Panc1 (cell line): ENCODE results near the gene ARFGEF2. TPM values are rescaled to one million over a fixed set of nuclear protein-coding genes. Genes with fewer than 3 reads are reported as not detected.

Source experiments
- ATAC-seq: fragments of 200-7000 bp; cut with Tn5 transposase; 2 replicates; pipeline ENCODE4 v1.9.1; 2020; ENCODE audit warnings: mild to moderate bottlenecking, moderate library complexity
- BruUV-seq: library from RNA; stranded (reverse); fragments of 400-500 nt; replicated peaks from 2 replicates; lab custom pipeline; 2021; lab: Mats Ljungman, UMichigan
- CTCF ChIA-PET: fragments of 300-600 bp; sonication (Branson Sonifier 250); formaldehyde crosslinking; loops from one replicate; lab custom pipeline; 2022; ENCODE audit warnings: antibody characterized with exemption; lab: Charles Lee
- POLR2A ChIA-PET: fragments of 300-600 bp; sonication (Branson Sonifier 250); formaldehyde crosslinking; loops from one replicate; lab custom pipeline; 2022; ENCODE audit warnings: antibody characterized with exemption; lab: Charles Lee
- DNase-seq: peaks from one replicate; pipeline ENCODE4 v3.0.0-alpha.2; 2010; ENCODE audit warnings: low read depth, low spot score
- H3K27ac ChIP-seq: 2 replicates; pipeline ENCODE4 v1.5.1; 2011; ENCODE audit warnings: mild to moderate bottlenecking, low read length, inconsistent platforms
- H3K27me3 ChIP-seq: fragments of 200-500 bp; sonication (Bioruptor generic); 2 replicates; pipeline ENCODE4 v1.6.0; 2014; ENCODE audit warnings: low read length, inconsistent platforms; ENCODE audit not compliant: control insufficient read depth, insufficient read depth
- H3K36me3 ChIP-seq: fragments of 200-500 bp; sonication (Bioruptor generic); 2 replicates; pipeline ENCODE4 v1.5.1; 2014; ENCODE audit warnings: inconsistent platforms, mild to moderate bottlenecking, low read length, moderate library complexity; ENCODE audit not compliant: control insufficient read depth, insufficient read depth
- H3K4me1 ChIP-seq: 2 replicates; pipeline ENCODE4 v1.5.1; 2011; ENCODE audit warnings: inconsistent platforms, mild to moderate bottlenecking, low read length, moderate library complexity; ENCODE audit not compliant: control insufficient read depth, insufficient read depth
- H3K4me3 ChIP-seq, 2 experiments: 2 replicates each; pipeline ENCODE4 v1.5.1; 2011 to 2012; ENCODE audit warnings: low read depth in 2 of 2, low read length in 2 of 2, mild to moderate bottlenecking in 2 of 2, inconsistent platforms in 1 of 2, moderate library complexity in 1 of 2
- H3K9me3 ChIP-seq: fragments of 200-500 bp; sonication (Bioruptor generic); 2 replicates; pipeline ENCODE4 v1.5.1; 2014; ENCODE audit warnings: low read depth, mild to moderate bottlenecking, inconsistent platforms, low read length, moderate library complexity; ENCODE audit not compliant: control insufficient read depth, insufficient read depth
- POLR2AphosphoS5 ChIP-seq: IDR thresholded peaks from 2 replicates; pipeline ENCODE4 v1.6.1; 2012; ENCODE audit warnings: mild to moderate bottlenecking, low read depth, low read length, moderate library complexity
- TCF7L2 ChIP-seq: IDR thresholded peaks from 2 replicates; pipeline ENCODE4 v1.6.1; 2011; ENCODE audit warnings: mild to moderate bottlenecking, low read depth, low read length, inconsistent platforms
- in situ Hi-C: cut with HindIII; loops from 2 replicates; pipeline ENCODE4 v1.10.0; 2016; ENCODE audit warnings: low sequenced_read_pairs, low pct_unique_long_range_greater_than_20kb
- intact Hi-C: fragments of 100-400 bp; cut with micrococcal nuclease; formaldehyde crosslinking; loops from one replicate; pipeline ENCODE4 v1.10.0; 2022; ENCODE audit not compliant: unreplicated experiment
- total RNA-seq: library from RNA; stranded (reverse); gene quantifications from one replicate; pipeline ENCODE4 v1.2.1, GENCODE V29; 2021; ENCODE audit not compliant: unreplicated experiment
- TF ChIP-seq, protein P1 (sequence below): fragments of 450-650 bp; IDR thresholded peaks from 2 replicates; pipeline ENCODE4 v1.5.1; 2017; ENCODE audit warnings: mild to moderate bottlenecking
- TF ChIP-seq, protein P2 (sequence below), 2 experiments: IDR thresholded peaks; 2 replicates each; pipeline ENCODE4 v1.6.1; 2011 to 2012; ENCODE audit warnings: low read depth in 2 of 2, control low read depth in 1 of 2, low read length in 1 of 2, mild to moderate bottlenecking in 1 of 2, moderate library complexity in 1 of 2; ENCODE audit not compliant: insufficient read depth in 1 of 2

ARFGEF2 gene
- total RNA-seq, 1 experiment from 2014 or later = 36.6 TPM

DNA sequence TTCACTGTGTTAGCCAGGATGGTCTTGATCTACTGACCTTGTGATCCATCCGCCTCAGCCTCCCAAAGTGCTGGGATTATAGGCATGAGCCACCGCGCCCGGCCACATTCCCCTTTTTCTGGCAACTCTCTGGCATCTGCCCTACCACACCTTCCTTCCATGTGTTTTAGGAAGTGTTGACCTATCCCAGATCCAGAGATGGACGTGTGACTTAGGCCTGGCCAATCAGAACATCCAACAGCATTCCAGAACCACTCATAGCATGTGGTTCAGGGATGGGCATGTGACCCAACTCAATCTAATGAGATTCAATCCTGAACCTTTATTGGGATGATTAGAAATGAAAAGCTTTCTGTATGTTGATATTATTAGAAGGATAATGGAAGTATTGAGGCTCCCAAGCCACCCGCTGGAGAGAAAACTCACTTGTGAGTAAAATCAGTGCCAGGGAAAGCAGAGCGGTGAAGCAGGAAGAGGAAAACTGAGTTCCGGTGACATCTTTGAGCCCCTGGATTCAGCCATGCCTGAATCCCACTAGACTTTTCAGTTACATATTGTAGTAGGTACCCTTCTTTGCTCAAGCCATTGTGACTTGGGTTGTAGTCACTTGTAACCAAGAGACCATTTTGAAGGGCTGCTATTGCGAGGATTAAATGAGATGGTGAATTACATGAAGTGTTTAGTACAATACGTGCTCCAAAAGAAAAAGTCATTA is 42.8 kb upstream of the ARFGEF2 start:
- ChIA-PET POLR2A (no interaction called here), CTCF (no interaction called here)
- BruUV-seq = no TSS peak
- H3K4me1 ChIP-seq = no peaks in the 10 kb centered on the region
- TF ChIP-seq POLR2AphosphoS5 = no peak
- no peak for TF ChIP-seq TCF7L2
- in situ Hi-C loops = no loop called here
- DNase-seq (no peak), ATAC-seq (no peak)
- no peak overlapping the region for H3K27ac ChIP-seq
- H3K4me3 ChIP-seq = no peak overlapping the region
- no peaks in the 10 kb centered on the region for H3K36me3 ChIP-seq
- intact Hi-C loops = no loop called here
- no peaks in the 10 kb centered on the region for H3K9me3 ChIP-seq
- no peaks in the 10 kb centered on the region for H3K27me3 ChIP-seq

DNA sequence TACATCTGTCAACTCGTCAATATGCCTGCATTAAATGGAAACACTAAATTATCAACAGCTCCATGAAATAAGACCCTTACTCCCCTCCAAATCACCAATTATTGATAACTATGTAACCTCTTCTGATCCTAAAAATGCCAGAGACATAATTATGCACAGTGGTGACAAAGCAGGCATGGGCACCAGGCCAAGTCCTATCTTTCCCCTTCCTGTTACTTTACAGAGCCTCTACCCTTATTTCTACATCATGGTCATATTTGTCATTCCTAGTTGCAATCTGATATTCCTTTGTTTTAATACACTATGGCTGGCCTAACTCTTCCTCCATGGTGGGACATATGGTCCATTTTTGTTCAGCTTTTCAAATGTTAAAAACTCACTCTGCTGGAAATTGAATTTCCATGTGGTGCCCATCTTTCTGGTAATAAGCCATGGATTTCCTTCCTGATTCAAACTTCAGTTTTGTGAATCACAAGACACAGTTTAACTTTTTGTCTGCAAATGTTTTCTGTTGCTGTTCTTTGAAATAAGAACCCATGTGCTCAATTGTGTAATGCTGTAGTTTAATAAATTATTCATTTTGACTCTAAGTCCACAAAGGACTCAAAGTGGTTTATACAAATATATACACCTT is 41.8 kb upstream of the ARFGEF2 start:
- in situ Hi-C loops (no loop called here), intact Hi-C loops (no loop called here)
- Histone ChIP-seq H3K27me3 (no peaks in the 10 kb centered on the region), H3K27ac (no peak overlapping the region), H3K36me3 (no peaks in the 10 kb centered on the region), H3K4me1 (no peaks in the 10 kb centered on the region), H3K4me3 (no peak overlapping the region), H3K9me3 (no peaks in the 10 kb centered on the region)
- DNase-seq (no peak), ATAC-seq (no peak)
- POLR2A ChIA-PET = no interaction called here
- CTCF ChIA-PET = no interaction called here
- no TSS peak for BruUV-seq
- no peak for TF ChIP-seq POLR2AphosphoS5

DNA sequence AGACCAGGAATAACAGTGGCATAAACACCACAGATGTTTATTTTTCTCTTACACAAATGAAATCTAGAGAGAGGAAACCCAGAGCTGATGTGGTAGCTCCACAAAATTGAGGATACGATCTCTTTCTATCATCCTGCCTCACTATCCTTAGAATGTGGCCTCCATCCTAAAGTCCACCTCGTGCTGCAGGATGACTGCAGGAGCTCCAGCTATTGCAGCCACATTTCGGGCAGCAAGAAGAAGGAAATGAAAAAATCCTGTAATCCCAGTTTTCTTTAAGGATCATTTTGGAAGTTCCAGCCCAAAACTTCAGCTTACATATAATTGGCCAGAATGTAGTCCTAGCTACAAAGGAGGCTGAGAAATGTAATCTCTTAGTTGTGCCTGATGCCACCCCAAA is 41.2 kb upstream of the ARFGEF2 start:
- TF ChIP-seq, protein P1, sequence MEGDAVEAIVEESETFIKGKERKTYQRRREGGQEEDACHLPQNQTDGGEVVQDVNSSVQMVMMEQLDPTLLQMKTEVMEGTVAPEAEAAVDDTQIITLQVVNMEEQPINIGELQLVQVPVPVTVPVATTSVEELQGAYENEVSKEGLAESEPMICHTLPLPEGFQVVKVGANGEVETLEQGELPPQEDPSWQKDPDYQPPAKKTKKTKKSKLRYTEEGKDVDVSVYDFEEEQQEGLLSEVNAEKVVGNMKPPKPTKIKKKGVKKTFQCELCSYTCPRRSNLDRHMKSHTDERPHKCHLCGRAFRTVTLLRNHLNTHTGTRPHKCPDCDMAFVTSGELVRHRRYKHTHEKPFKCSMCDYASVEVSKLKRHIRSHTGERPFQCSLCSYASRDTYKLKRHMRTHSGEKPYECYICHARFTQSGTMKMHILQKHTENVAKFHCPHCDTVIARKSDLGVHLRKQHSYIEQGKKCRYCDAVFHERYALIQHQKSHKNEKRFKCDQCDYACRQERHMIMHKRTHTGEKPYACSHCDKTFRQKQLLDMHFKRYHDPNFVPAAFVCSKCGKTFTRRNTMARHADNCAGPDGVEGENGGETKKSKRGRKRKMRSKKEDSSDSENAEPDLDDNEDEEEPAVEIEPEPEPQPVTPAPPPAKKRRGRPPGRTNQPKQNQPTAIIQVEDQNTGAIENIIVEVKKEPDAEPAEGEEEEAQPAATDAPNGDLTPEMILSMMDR = no peak
- TF ChIP-seq POLR2AphosphoS5 = no peak
- TF ChIP-seq, protein P2, sequence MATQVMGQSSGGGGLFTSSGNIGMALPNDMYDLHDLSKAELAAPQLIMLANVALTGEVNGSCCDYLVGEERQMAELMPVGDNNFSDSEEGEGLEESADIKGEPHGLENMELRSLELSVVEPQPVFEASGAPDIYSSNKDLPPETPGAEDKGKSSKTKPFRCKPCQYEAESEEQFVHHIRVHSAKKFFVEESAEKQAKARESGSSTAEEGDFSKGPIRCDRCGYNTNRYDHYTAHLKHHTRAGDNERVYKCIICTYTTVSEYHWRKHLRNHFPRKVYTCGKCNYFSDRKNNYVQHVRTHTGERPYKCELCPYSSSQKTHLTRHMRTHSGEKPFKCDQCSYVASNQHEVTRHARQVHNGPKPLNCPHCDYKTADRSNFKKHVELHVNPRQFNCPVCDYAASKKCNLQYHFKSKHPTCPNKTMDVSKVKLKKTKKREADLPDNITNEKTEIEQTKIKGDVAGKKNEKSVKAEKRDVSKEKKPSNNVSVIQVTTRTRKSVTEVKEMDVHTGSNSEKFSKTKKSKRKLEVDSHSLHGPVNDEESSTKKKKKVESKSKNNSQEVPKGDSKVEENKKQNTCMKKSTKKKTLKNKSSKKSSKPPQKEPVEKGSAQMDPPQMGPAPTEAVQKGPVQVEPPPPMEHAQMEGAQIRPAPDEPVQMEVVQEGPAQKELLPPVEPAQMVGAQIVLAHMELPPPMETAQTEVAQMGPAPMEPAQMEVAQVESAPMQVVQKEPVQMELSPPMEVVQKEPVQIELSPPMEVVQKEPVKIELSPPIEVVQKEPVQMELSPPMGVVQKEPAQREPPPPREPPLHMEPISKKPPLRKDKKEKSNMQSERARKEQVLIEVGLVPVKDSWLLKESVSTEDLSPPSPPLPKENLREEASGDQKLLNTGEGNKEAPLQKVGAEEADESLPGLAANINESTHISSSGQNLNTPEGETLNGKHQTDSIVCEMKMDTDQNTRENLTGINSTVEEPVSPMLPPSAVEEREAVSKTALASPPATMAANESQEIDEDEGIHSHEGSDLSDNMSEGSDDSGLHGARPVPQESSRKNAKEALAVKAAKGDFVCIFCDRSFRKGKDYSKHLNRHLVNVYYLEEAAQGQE (IDR thresholded peaks at IDR 0.05; ENCODE audit: insufficient read depth in 1 of 2, low read depth in 2 of 2, low read length in 1 of 2) = no peak
- no peak for TF ChIP-seq TCF7L2
- no peak for ATAC-seq
- no peaks in the 10 kb centered on the region for H3K36me3 ChIP-seq
- H3K27ac ChIP-seq = no peak overlapping the region
- H3K4me1 ChIP-seq = no peaks in the 10 kb centered on the region
- DNase-seq = no peak
- H3K4me3 ChIP-seq = no peak overlapping the region
- ChIA-PET CTCF (interaction anchor here (0.6 kb wide), 1 partner anchor 223 kb away, joined by 8 read pairs; no protein-coding TSS in a partner anchor), POLR2A (interaction anchor here (0.6 kb wide), 3 partner anchors 12 to 129 kb away, joined by 5 to 9 read pairs (median 8); no protein-coding TSS in a partner anchor)
- H3K27me3 ChIP-seq = no peaks in the 10 kb centered on the region
- no TSS peak for BruUV-seq
- in situ Hi-C loops (no loop called here), intact Hi-C loops (no loop called here)
- H3K9me3 ChIP-seq = no peaks in the 10 kb centered on the region
